ENCODE results near the gene ATP11A.

ATP11A gene

DNA sequence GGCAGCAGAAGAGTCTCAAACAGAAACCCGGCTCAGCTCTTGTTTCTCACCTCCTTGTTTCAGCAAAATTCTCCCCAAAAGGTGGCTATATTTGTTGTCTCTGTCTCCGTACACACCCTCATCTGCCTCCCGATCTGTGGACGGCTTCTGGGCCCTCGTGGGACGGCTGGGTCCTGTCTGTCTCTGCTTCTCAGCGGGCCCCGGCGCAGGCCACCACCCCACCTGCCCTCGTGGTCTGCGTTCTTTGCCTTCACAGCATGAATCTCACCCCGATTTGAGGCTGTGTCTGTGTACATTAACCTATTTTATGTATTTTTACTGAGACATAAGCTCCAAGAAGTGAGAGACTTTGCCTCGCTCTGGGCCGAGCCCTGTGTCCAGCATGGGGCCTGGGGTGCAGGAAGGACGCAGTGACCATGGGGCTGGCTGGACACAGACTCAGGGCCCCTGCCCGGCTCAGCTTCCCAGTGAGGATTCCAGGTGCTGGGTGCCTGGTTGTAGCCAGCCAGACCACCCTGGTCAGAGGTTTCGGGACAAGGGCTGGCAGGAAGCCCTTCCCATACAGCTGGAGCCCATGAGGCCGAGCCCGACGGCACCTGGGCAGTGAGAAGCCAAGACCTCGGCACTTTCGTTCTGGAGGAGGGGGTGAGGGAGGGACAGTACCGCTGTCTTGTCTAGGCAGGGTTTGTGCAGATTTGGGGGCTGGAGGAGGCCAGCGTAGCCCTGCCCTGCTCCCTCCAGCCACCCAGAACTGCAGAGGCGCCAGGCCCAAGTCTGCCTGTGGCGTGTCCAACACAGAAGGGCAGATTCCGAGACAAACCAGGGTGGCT lies 200.7 kb downstream of the ATP11A start:
- H3K4me3 ChIP-seq (ENCODE audit: low read depth, low read length): no peak overlapping the region
- no peak overlapping the region for H3K27ac ChIP-seq
- no peaks in the 10 kb centered on the region for H3K9me3 ChIP-seq (ENCODE audit: control insufficient read depth, low read length)
- no peaks in the 10 kb centered on the region for H3K79me2 ChIP-seq
- H3K9ac ChIP-seq: no peak overlapping the region
- no peaks in the 10 kb centered on the region for H3K36me3 ChIP-seq (ENCODE audit: control insufficient read depth, insufficient read depth, low read length)
- no peak overlapping the region for H2AFZ ChIP-seq
- no peak overlapping the region for H3K4me2 ChIP-seq (ENCODE audit: low read length)
- no peaks in the 10 kb centered on the region for H3K27me3 ChIP-seq (ENCODE audit: control insufficient read depth, insufficient read depth, low read length)
- peaks cover 6% of the 10 kb centered on the region for H3K4me1 ChIP-seq
- TF ChIP-seq, protein P1, sequence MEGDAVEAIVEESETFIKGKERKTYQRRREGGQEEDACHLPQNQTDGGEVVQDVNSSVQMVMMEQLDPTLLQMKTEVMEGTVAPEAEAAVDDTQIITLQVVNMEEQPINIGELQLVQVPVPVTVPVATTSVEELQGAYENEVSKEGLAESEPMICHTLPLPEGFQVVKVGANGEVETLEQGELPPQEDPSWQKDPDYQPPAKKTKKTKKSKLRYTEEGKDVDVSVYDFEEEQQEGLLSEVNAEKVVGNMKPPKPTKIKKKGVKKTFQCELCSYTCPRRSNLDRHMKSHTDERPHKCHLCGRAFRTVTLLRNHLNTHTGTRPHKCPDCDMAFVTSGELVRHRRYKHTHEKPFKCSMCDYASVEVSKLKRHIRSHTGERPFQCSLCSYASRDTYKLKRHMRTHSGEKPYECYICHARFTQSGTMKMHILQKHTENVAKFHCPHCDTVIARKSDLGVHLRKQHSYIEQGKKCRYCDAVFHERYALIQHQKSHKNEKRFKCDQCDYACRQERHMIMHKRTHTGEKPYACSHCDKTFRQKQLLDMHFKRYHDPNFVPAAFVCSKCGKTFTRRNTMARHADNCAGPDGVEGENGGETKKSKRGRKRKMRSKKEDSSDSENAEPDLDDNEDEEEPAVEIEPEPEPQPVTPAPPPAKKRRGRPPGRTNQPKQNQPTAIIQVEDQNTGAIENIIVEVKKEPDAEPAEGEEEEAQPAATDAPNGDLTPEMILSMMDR (IDR thresholded peaks at IDR 0.05): no peak

DNA sequence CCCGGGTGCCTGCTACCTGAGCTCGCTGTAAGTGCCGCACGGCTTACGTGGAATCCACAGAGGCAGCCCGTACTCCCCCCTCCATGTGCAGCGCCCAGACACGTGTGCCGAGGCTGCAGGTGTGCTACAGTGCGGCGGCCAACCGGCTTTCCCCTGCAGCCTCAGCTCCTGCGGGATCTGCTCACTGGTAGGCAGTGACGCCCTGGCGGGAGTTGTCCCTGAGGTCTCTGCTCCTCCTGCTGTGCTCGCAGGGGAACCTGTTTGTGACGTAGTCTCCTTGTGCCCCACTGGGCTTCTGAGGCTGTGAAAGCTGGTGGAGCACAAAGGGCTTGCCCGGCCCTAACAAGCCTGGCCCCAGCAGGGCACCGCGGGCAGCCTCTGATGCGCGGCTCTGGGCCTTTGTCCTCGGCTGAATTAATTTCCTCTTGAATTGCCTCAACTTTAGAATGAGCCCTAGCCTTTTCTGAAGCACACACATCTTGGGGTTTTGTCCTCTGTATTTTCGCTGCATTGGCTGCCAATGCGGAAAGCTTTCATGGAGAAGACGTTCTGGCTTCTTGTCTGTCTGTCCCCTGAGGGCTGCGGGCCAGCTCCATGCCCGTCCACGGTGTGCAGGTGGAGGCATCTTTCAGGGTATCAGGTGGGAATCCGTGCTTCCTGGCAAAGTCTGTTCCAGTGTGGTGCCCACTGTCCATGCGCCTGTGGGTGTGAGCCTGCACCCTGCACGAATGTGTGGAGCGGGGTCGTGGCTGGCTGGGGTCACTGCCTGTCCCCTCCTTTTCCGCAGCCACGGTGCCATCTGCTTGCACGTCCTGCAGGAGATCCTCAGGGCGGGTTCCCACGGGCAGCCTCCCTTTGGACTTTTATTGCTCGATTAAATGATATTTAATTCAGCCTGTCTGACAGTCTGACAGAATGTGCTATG lies 201.9 kb downstream of the ATP11A start:
- no peaks in the 10 kb centered on the region for H3K9me3 ChIP-seq (ENCODE audit: control insufficient read depth, low read length)
- no peaks in the 10 kb centered on the region for H3K36me3 ChIP-seq (ENCODE audit: control insufficient read depth, insufficient read depth, low read length)
- no peak overlapping the region for H3K9ac ChIP-seq
- no peak overlapping the region for H3K4me2 ChIP-seq (ENCODE audit: low read length)
- no peaks in the 10 kb centered on the region for H3K79me2 ChIP-seq
- TF ChIP-seq, protein P1 (IDR thresholded peaks at IDR 0.05): no peak
- H3K4me3 ChIP-seq (ENCODE audit: low read depth, low read length): no peak overlapping the region
- no peak overlapping the region for H2AFZ ChIP-seq
- no peaks in the 10 kb centered on the region for H3K4me1 ChIP-seq
- no peaks in the 10 kb centered on the region for H3K27me3 ChIP-seq (ENCODE audit: control insufficient read depth, insufficient read depth, low read length)
- H3K27ac ChIP-seq: no peak overlapping the region

- Histone ChIP-seq H3K4me2 (ENCODE audit: low read length) (no peak overlapping the region), H3K9me3 (ENCODE audit: control insufficient read depth, low read length) (no peaks in the 10 kb centered on the region), H3K4me3 (ENCODE audit: low read depth, low read length) (no peak overlapping the region), H3K27ac (no peak overlapping the region), H3K9ac (no peak overlapping the region), H3K36me3 (ENCODE audit: control insufficient read depth, insufficient read depth, low read length) (no peaks in the 10 kb centered on the region), H3K27me3 (ENCODE audit: control insufficient read depth, insufficient read depth, low read length) (no peaks in the 10 kb centered on the region), H3K79me2 (no peaks in the 10 kb centered on the region), H2AFZ (no peak overlapping the region), H3K4me1 (no peaks in the 10 kb centered on the region)
- TF ChIP-seq, protein P1 (IDR thresholded peaks at IDR 0.05): no peak
Measured at GRCh38 chr13:112892426-112893206, 202.8 kb downstream of the ATP11A start.

GRCh38 chr13:112893207-112893569 lies 203.3 kb downstream of the ATP11A start:
- Histone ChIP-seq H3K79me2 (no peaks in the 10 kb centered on the region), H3K4me2 (ENCODE audit: low read length) (no peak overlapping the region), H3K36me3 (ENCODE audit: control insufficient read depth, insufficient read depth, low read length) (no peaks in the 10 kb centered on the region), H3K27me3 (ENCODE audit: control insufficient read depth, insufficient read depth, low read length) (no peaks in the 10 kb centered on the region), H3K9ac (no peak overlapping the region), H3K27ac (no peak overlapping the region), H3K9me3 (ENCODE audit: control insufficient read depth, low read length) (no peaks in the 10 kb centered on the region), H3K4me1 (no peaks in the 10 kb centered on the region), H2AFZ (no peak overlapping the region), H3K4me3 (ENCODE audit: low read depth, low read length) (no peak overlapping the region)
- TF ChIP-seq, protein P1 (IDR thresholded peaks at IDR 0.05): no peak

Data from parathyroid adenoma (tissue), 2 donors.